Sigmoid colon (tissue), 4 donors: ENCODE results near the gene CNTNAP5.

ENCODE experiments used
- CTCF ChIP-seq, 4 experiments: fragments of 450-650 bp in 3 of 4; fragments of 200-600 bp in 1 of 4; IDR thresholded peaks; one replicate each; pipeline ENCODE4 v1.5.1; 2016 to 2019; ENCODE audit warnings: antibody characterized with exemption in 4 of 4, mild to moderate bottlenecking in 3 of 4, moderate library complexity in 2 of 4
- EP300 ChIP-seq, 4 donors: sonication (generic); formaldehyde crosslinking; IDR thresholded peaks; one replicate each; pipeline ENCODE4 v1.6.1; 2017; ENCODE audit warnings: antibody characterized with exemption in 4 of 4

GRCh38 chr2:124258140-124258880, 233.2 kb downstream of the CNTNAP5 start:
- TF ChIP-seq CTCF (IDR thresholded peaks at IDR 0.05) (no peak), EP300 (IDR thresholded peaks at IDR 0.05) (no peak)
